Neuronal stem cell (in vitro differentiated cells): ENCODE results near the gene CCL19.

Experiments used
- DNase-seq: peaks from one replicate; pipeline ENCODE4 v3.0.0-alpha.2; 2013; ENCODE audit warnings: low spot score
- H2AFZ ChIP-seq: one replicate; pipeline ENCODE4 v1.6.1; 2013; ENCODE audit warnings: mild to moderate bottlenecking, low read length, inconsistent platforms
- H2AK5ac ChIP-seq: 2 replicates; pipeline ENCODE4 v1.6.1; 2013; ENCODE audit warnings: low read depth, mild to moderate bottlenecking, inconsistent platforms, low read length, moderate library complexity, mixed read lengths
- H2BK120ac ChIP-seq: 2 replicates; pipeline ENCODE4 v1.6.1; 2013; ENCODE audit warnings: low read depth, mild to moderate bottlenecking, inconsistent platforms, low read length, moderate library complexity, mixed read lengths
- H2BK12ac ChIP-seq: one replicate; pipeline ENCODE4 v1.6.1; 2013; ENCODE audit warnings: low read length, inconsistent platforms
- H2BK15ac ChIP-seq: 2 replicates; pipeline ENCODE4 v1.6.1; 2013; ENCODE audit warnings: mild to moderate bottlenecking, low read length, inconsistent platforms, mixed read lengths
- H2BK5ac ChIP-seq: one replicate; pipeline ENCODE4 v1.6.1; 2013; ENCODE audit warnings: inconsistent platforms, mild to moderate bottlenecking, low read length, moderate library complexity
- H3K14ac ChIP-seq: one replicate; pipeline ENCODE4 v1.6.1; 2013; ENCODE audit warnings: low read length, inconsistent platforms
- H3K18ac ChIP-seq: 2 replicates; pipeline ENCODE4 v1.6.1; 2013; ENCODE audit warnings: low read length, inconsistent platforms
- H3K23ac ChIP-seq: 2 replicates; pipeline ENCODE4 v1.6.1; 2013; ENCODE audit warnings: low read depth, mild to moderate bottlenecking, mixed read lengths, low read length, inconsistent platforms; ENCODE audit not compliant: poor library complexity
- H3K27ac ChIP-seq: replicated peaks from 3 replicates; pipeline ENCODE4 v1.5.1; 2013; ENCODE audit warnings: low read length, inconsistent platforms
- H3K27me3 ChIP-seq, 3 experiments: 2 replicates each; pipeline ENCODE4 v1.6.1; 2013; ENCODE audit warnings: low read length in 3 of 3, mild to moderate bottlenecking in 2 of 3, inconsistent platforms in 1 of 3, low read depth in 1 of 3, mixed read lengths in 1 of 3, moderate library complexity in 1 of 3; ENCODE audit not compliant: control insufficient read depth in 3 of 3, insufficient read depth in 3 of 3
- H3K36me3 ChIP-seq, 2 donors: replicated peaks in 1 of 2; 2 replicates each; pipeline ENCODE4 v1.6.1; 2013; ENCODE audit warnings: low read length in 2 of 2; ENCODE audit not compliant: control insufficient read depth in 2 of 2, insufficient read depth in 2 of 2
- H3K4ac ChIP-seq: 2 replicates; pipeline ENCODE4 v1.6.1; 2013; ENCODE audit warnings: inconsistent platforms, mild to moderate bottlenecking, low read length, moderate library complexity
- H3K4me1 ChIP-seq, 2 donors: 1 replicate in 1 of 2; 2 replicates in 1 of 2; pipeline ENCODE4 v1.6.1; 2013; ENCODE audit warnings: low read length in 2 of 2, low read depth in 1 of 2; ENCODE audit not compliant: control insufficient read depth in 2 of 2, insufficient read depth in 1 of 2
- H3K4me2 ChIP-seq: one replicate; pipeline ENCODE4 v1.6.1; 2013; ENCODE audit warnings: mild to moderate bottlenecking, low read length, inconsistent platforms; ENCODE audit not compliant: insufficient read depth, poor library complexity, severe bottlenecking
- H3K4me3 ChIP-seq, 2 donors: 2 replicates each; pipeline ENCODE4 v1.5.1; 2013; ENCODE audit warnings: low read length in 2 of 2, mild to moderate bottlenecking in 2 of 2, inconsistent platforms in 1 of 2, moderate library complexity in 1 of 2
- H3K79me1 ChIP-seq: one replicate; pipeline ENCODE4 v1.6.1; 2013; ENCODE audit warnings: low read depth, mild to moderate bottlenecking, inconsistent platforms, low read length, moderate library complexity
- H3K9ac ChIP-seq: one replicate; pipeline ENCODE4 v1.6.1; 2013; ENCODE audit warnings: mild to moderate bottlenecking, low read depth, low read length, inconsistent platforms; ENCODE audit not compliant: poor library complexity
- H3K9me3 ChIP-seq, 2 donors: replicated peaks in 1 of 2; 2 replicates each; pipeline versions ENCODE3 to v1.6.1; 2013; ENCODE audit warnings: low read length in 2 of 2, mild to moderate bottlenecking in 2 of 2, inconsistent platforms in 1 of 2, low read depth in 1 of 2, mixed read lengths in 1 of 2, moderate library complexity in 1 of 2; ENCODE audit not compliant: control insufficient read depth in 2 of 2, insufficient read depth in 1 of 2
- H4K8ac ChIP-seq: one replicate; pipeline ENCODE4 v1.6.1; 2013; ENCODE audit warnings: low read depth, mild to moderate bottlenecking, inconsistent platforms, low read length, moderate library complexity
- H4K91ac ChIP-seq: one replicate; pipeline ENCODE4 v1.6.1; 2013; ENCODE audit warnings: low read length, low read depth, mild to moderate bottlenecking, inconsistent platforms; ENCODE audit not compliant: poor library complexity
- WGBS, 2 donors: extraction: QIAGEN DNeasy Blood & Tissue Kit; methylation state at CpG; one replicate each; pipeline ENCODE4 v1.1.7; 2013; ENCODE audit warnings: missing lambda C conversion rate in 2 of 2, mixed read lengths in 1 of 2; ENCODE audit not compliant: insufficient read length in 2 of 2, insufficient replicate concordance in 1 of 2; ENCODE audit errors: extremely low coverage in 2 of 2; 5-methylcytosine and 5-hydroxymethylcytosine counted together

The CCL19 gene

GRCh38 chr9:34655394-34655793 is 35.7 kb downstream of the CCL19 start:
- Histone ChIP-seq H2BK15ac (no peak overlapping the region), H4K91ac (no peak overlapping the region), H4K8ac (no peak overlapping the region), H3K9ac (no peak overlapping the region), H3K36me3 (peaks cover 0 to under 1% of the 10 kb centered on the region in 2 donors), H3K23ac (no peak overlapping the region), H3K4me2 (no peak overlapping the region), H2BK5ac (peak overlapping the region; percentile 12), H3K4me1 (peaks cover 30 to 31% of the 10 kb centered on the region in 2 donors), H3K4ac (no peak overlapping the region), H2AK5ac (no peak overlapping the region), H3K9me3 (no peaks in the 10 kb centered on the region), H3K79me1 (peaks cover 1% of the 10 kb centered on the region), H3K18ac (no peak overlapping the region), H3K14ac (no peak overlapping the region), H3K27ac (no peak overlapping the region), H2AFZ (no peak overlapping the region), H2BK12ac (no peak overlapping the region), H3K4me3 (no peak overlapping the region), H3K27me3 (no peaks in the 10 kb centered on the region), H2BK120ac (no peak overlapping the region)
- no peak for DNase-seq
- WGBS, 2 donors, result no CpG with 5 or more reads among the region's 5 CpGs

- Histone ChIP-seq H3K14ac (no peak overlapping the region), H2BK15ac (peak overlapping the region; percentile 80), H2AK5ac (peak overlapping the region; percentile 77), H3K27me3 (no peaks in the 10 kb centered on the region), H2BK12ac (no peak overlapping the region), H2AFZ (no peak overlapping the region), H3K36me3 (peaks cover 4 to 8% of the 10 kb centered on the region in 2 donors), H3K27ac (peak overlapping the region; percentile 19), H2BK5ac (peak overlapping the region; percentile 49), H3K79me1 (peaks cover 1% of the 10 kb centered on the region), H3K9ac (no peak overlapping the region), H3K4me2 (no peak overlapping the region), H3K4me3 (no peak overlapping the region), H3K9me3 (no peaks in the 10 kb centered on the region), H2BK120ac (peak overlapping the region; percentile 32), H3K4ac (no peak overlapping the region), H4K8ac (no peak overlapping the region), H3K4me1 (peaks cover 30 to 31% of the 10 kb centered on the region in 2 donors), H3K18ac (peak overlapping the region; percentile 33), H4K91ac (no peak overlapping the region), H3K23ac (no peak overlapping the region)
- no peak for DNase-seq
- WGBS, 2 donors, result no CpG with 5 or more reads among the region's 11 CpGs
Measured at GRCh38 chr9:34654323-34655051, 36.6 kb downstream of the CCL19 start.

GRCh38 chr9:34653151-34654072 is 37.7 kb downstream of the CCL19 start:
- Histone ChIP-seq H3K4me1 (peaks cover 30 to 31% of the 10 kb centered on the region in 2 donors), H2BK12ac (peak overlapping the region; percentile 23), H2BK5ac (peak overlapping the region; percentile 49), H4K8ac (no peak overlapping the region), H3K14ac (peak overlapping the region; percentile 5), H4K91ac (no peak overlapping the region), H2AK5ac (peak overlapping the region; percentile 77), H2AFZ (peak overlapping the region; percentile 36), H3K4me2 (peak overlapping the region; percentile 20), H3K23ac (no peak overlapping the region), H3K4ac (no peak overlapping the region), H3K79me1 (peaks cover 1% of the 10 kb centered on the region), H3K27ac (peak overlapping the region; percentile 19), H3K9me3 (no peaks in the 10 kb centered on the region), H3K27me3 (no peaks in the 10 kb centered on the region), H2BK120ac (peak overlapping the region; percentile 32), H3K18ac (peak overlapping the region; percentile 92), H3K4me3 (peak overlapping the region in 1 of 2 donors; percentile 8), H2BK15ac (peak overlapping the region; percentile 80), H3K36me3 (peaks cover 15 to 18% of the 10 kb centered on the region in 2 donors), H3K9ac (peak overlapping the region; percentile 81)
- no CpG with 5 or more reads among the region's 11 CpGs for WGBS, 2 donors
- DNase-seq, result no peak

GRCh38 chr9:34652602-34653000 is 38.5 kb downstream of the CCL19 start:
- peak overlapping the region; percentile 36 for H2AFZ ChIP-seq
- H2AK5ac ChIP-seq, result peak overlapping the region; percentile 31
- no peaks in the 10 kb centered on the region for H3K9me3 ChIP-seq
- peaks cover 19 to 23% of the 10 kb centered on the region in 2 donors for H3K36me3 ChIP-seq
- peak overlapping the region; percentile 56 for H3K18ac ChIP-seq
- no peak overlapping the region for H3K4me2 ChIP-seq
- H3K27me3 ChIP-seq, result no peaks in the 10 kb centered on the region
- H2BK12ac ChIP-seq, result peak overlapping the region; percentile 77
- H3K27ac ChIP-seq, result peak overlapping the region; percentile 29
- no peak overlapping the region for H2BK120ac ChIP-seq
- H3K23ac ChIP-seq, result no peak overlapping the region
- peaks cover 1% of the 10 kb centered on the region for H3K79me1 ChIP-seq
- H2BK15ac ChIP-seq, result no peak overlapping the region
- peak overlapping the region; percentile 94 for H4K91ac ChIP-seq
- no peak overlapping the region for H3K4ac ChIP-seq
- H3K9ac ChIP-seq, result no peak overlapping the region
- peaks cover 34 to 35% of the 10 kb centered on the region in 2 donors for H3K4me1 ChIP-seq
- H3K4me3 ChIP-seq, result peak overlapping the region; percentile 50 to 68
- no CpG with 5 or more reads among the region's 5 CpGs for WGBS, 2 donors
- no peak overlapping the region for H2BK5ac ChIP-seq
- H4K8ac ChIP-seq, result no peak overlapping the region
- peak overlapping the region; percentile 39 for H3K14ac ChIP-seq
- no peak for DNase-seq
